ENCODE measurements around the gene RIT1.
"Not testable (repeated sequence)": the region's sequence is repeated elsewhere in the genome, so short reads cannot be mapped to it uniquely, and the experiment has no call there.

The RIT1 gene

GRCh38 chr1:155933591-155934096 is 22.5 kb upstream of the RIT1 start:
- no peak for DNase-seq

DNA sequence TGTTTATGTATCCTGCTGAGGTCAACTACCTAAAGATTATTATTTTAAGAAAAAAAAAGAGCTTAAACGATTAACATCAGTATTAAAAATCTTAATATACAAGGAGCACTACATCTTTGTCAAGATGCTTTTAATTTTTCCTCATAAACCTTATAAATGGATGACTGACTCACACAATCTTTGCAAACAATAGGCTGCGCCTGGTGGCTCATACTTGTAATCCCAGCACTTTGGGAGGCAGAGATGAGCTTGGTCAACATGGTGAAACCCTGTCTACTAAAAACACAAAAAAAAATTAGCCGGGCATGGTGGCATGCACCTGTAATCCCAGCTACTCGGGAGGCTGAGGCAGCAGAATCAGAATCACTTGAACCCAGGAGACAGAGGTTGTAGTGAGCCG is 21.3 kb upstream of the RIT1 start:
- no peak for DNase-seq

GRCh38 chr1:155932081-155932480 is 20.9 kb upstream of the RIT1 start:
- no peak for DNase-seq

DNA sequence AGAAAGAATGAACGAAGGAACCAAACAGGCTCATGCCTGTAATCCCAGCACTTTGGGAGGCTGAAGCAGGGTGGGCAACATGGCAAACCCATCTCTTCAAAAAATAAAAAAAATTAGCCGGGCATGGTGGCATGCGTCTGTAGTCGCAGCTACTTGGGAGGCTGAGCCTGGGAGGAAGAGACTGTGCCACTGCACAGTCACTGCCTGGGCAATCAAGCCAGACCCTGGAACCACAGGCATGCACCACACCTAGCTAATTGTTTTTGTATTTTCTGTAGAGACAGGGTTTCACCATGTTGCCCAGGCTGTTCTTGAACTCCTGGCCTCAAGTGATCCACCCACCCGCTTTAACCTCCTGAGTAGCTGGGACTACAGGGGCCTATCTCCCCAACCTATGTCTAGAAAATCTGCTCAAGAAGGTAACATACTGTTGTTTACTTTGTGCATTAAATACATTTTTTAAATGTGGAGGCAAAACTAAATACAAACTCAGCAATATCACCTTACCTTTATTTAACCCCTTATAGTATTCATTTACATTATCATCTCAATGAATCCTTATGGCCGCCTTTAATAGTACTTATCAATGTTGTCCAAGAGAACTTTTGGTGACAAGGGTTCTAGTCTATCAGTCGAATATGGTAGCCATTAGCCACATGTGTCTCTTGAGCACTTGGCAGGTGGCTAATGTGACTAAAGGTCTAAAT is 20.3 kb upstream of the RIT1 start:
- DNase-seq: no peak

DNA sequence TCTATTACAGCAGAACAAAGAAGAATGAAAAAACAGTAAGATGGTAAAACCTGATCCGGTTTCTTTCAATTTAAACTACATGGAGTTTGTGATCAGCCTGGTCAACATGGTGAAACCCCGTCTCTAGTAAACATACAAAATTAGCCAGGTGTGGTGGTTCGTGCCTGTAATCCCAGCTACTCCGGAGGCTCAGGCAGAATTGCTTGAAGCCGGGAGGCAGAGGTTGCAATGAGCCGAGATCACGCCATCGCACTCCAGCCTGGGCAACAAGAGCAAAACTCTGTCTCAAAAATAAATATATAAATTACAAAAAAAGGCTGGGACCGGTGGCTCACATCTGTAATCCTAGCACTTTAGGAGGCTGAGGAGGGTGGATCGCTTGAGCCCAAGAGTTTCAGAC is 19.6 kb upstream of the RIT1 start:
- not testable (repeated sequence) for DNase-seq

- DNase-seq: no peak
Measured at GRCh38 chr1:155929057-155929456, 17.9 kb upstream of the RIT1 start.

- DNase-seq: no peak
Measured at GRCh38 chr1:155925506-155925905, 14.4 kb upstream of the RIT1 start.

GRCh38 chr1:155920717-155921116 is 9.6 kb upstream of the RIT1 start:
- no peak for DNase-seq

DNA sequence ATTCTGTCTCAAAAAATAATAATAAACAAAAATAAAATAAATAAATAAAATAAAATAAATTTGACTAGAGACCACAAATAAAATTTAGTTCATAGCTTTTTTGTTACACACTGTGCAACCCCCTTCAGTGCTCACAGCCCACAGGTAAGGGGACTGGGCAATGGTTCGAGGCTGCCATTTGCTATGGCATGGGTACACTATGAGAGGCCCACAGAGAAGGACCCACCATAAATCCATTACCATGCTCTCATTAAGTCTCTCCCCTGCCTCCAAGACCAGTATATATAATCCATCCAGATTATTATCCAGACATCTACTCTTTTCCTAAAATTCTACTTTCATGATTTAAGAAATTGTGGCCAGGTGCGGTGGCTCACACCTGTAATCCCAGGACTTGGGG is 8.7 kb upstream of the RIT1 start:
- no peak for DNase-seq

DNA sequence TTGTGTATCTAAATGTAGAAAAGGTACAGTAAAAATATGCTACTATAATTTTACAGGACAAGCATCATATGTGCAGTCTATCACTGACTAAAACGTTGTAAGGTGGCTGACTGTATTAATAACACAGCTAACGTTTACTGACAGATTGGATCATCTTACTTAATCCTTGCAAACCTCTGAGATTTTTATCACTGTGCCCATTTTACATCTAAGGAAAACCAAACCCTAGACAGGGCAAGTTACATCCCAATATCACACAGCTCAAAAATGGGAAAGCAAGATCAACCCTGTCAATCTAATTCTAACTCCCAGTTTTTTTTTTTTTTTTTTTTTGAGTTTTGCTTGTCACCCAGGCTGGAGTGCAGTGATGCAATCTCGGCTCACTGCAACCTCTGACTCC is 7.5 kb upstream of the RIT1 start:
- no peak for DNase-seq

DNA sequence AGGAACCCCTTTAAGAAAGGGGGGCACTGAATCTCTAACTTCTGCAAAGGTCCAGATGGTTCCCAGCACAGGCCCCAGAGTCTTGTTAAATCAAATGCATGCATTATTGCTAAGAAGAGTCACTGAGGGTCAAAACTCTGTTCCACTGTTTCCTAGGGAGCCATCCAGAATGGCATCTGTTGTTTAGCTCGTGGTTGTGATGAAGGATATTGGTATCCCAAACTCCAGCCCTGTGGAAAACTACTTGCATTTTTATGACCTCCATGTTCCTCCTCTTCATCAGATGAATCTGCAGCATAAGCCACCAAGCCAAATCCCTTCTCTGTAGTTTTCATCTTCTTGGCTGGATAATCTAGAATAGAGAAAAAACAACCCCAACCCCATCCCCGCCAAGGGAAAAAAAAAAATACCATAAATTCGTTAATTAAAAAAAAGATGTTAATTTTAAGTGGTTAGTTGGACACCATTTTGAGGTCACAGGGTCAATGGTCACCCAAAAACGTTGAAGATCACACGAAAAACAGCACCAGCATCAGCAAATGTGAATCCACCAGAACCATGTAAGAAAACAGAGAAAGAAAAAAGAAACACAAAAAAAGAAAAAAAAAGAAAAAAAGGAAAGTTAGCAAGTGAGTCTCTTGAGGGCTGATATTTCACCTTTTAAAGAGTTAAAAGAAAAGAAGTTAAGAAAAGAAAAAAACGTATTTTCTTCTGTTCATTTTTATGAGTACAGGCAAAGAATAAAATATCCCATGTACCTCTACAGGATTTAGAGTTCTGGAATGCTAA is 3.0 kb upstream of the RIT1 start:
- DNase-seq: no peak

- no peak for DNase-seq
Measured at GRCh38 chr1:155912056-155912536, 947 bp upstream of the RIT1 start.

- peak in 2 of 5 experiments; percentile 7 to 22 for DNase-seq
Measured at GRCh38 chr1:155910621-155911121, 478 bp downstream of the RIT1 start.

- peak in 1 of 5 experiments; percentile 19 for DNase-seq
Measured at GRCh38 chr1:155909894-155910293, 1.3 kb downstream of the RIT1 start.

DNA sequence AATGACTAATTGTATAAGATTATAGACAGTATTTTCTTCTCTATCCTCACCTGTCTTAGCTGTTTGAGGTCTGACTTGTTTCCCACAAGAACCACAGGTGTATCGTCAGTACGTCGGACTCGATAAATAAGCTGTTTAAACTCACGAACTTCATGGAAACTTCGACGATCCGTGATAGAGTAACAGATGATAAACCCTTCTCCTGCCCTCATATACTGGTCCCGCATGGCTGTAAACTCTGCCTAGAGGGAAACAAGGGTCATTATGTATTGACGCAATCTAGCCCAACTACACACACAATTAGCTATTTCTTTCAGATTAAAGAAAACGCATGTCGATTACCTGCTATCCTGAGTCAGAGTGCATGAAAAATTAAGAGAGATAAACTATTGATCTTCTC is 6.9 kb downstream of the RIT1 start:
- no peak for DNase-seq

GRCh38 chr1:155900161-155900560 is 11.0 kb downstream of the RIT1 start:
- no peak for DNase-seq

DNA sequence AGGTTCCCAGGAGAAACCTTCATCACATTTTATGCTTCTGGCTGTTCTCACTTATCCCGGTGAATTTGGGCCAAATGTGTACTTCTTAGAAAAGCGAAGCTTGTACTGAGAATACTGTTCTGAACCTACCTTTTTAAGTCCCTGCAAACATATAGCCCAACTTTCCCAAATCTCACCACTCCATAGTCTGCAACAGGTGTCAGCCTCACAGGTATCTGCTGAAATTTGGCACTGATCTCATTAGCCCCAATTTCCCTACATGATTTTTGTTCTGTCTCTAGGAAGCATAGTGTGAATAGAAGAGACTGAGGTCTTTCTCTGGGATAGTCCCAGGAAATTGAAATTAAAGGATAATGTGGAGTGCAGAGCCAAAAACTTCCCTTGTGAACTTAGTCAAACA is 11.5 kb downstream of the RIT1 start:
- no peak for DNase-seq

DNA sequence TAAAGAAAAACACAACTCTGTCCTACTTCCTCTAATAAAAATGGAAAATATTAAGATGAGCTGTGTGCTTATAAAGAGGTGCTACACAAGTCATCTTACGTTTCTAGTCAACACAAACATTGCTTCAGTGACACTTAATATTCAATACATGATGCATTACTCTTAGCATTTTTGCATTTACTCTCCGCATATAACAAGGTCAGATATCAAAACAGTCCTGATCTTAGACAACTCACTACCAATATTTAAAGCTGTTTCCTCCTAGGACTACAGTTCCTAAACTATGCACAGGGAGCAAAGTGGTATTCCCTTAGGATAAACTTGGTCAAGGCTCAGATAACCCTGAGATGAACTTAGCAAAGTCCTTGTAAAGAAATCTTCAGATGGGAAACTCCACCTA is 12.3 kb downstream of the RIT1 start:
- no peak for DNase-seq

DNA sequence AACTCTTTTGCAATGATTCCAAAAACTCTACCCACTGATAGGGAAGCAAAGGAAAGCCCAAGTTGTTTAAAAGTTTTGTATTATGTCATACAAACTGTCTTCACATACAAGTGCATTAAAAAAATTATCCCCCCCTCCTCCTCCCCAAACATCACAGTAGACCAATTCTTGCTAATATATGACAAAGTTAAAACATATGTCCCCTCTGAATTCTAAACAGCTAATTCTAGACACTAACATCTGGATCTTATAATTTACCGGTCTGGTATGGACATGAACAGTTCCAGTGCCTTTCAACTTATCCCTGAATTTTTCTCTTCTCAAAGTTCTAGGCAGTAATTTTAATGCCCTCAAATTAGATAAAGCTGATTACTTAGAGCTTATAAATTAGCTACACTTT is 13.4 kb downstream of the RIT1 start:
- no peak for DNase-seq

GRCh38 chr1:155896476-155896875 is 14.7 kb downstream of the RIT1 start:
- DNase-seq: not testable (repeated sequence)

- DNase-seq: not testable (repeated sequence)
Measured at GRCh38 chr1:155895617-155896016, 15.5 kb downstream of the RIT1 start.

DNA sequence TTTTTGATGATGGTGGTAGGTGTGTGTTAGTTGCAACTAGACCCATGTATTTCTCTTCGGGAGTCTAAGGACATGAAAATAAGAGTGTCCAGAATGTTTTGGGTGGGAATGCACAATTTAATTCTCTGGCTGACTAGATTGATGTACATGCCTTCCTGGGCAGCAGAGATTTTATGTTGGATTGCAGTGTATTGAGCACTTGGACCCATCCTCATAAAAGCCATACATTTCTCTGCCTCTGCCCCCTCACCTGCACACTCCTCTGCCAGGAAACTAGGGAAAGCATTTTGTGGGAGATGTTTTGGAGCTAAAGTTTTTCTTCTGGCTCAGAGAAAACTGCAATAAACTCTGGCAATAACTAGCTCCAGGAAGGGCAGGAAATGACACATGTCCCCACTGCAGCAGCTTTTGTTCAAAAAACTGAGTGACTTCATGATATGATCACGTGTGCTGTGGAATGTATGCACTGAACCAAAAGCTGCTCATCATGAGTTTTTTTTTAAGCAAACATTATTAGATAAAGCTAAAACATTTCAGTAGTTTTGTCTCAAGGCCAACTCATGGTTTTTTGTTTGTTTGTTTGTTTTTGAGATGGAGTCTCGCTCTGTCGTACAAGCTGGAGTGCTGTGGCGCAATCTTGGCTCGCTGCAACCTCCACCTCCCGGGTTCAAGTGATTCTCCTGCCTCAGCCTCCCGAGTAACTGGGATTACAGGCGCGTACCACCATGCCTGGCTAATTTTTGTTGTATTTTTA is 17.6 kb downstream of the RIT1 start:
- DNase-seq: peak in 2 of 5 experiments; percentile 5 to 70

- DNase-seq: no peak
Measured at GRCh38 chr1:155892796-155893195, 18.4 kb downstream of the RIT1 start.
